SK-N-SH (cell line): ENCODE results near the gene CORT. TPM values are rescaled to one million over a fixed set of nuclear protein-coding genes. Genes with fewer than 3 reads are reported as not detected.

Experiments
- CTCF ChIA-PET: fragments of 300-600, 350-600 bp; formaldehyde crosslinking; extraction: SDS; loops from one replicate; lab custom pipeline; 2021; lab: Yijun Ruan, JAX
- POLR2A ChIA-PET: fragments of 350-600 bp; sonication (Branson Sonifier 250); formaldehyde crosslinking; extraction: SDS; loops from one replicate; lab custom pipeline; 2020; ENCODE audit warnings: antibody characterized with exemption, inconsistent platforms; lab: Yijun Ruan, JAX
- DNase-seq: peaks from one replicate; pipeline ENCODE4 v3.0.0; 2012
- H2AFZ ChIP-seq: fragments of 200-600 bp; sonication (generic); 2 replicates; pipeline ENCODE4 v1.8.1; 2016; ENCODE audit warnings: antibody characterized with exemption, mild to moderate bottlenecking, low read depth
- H3F3A ChIP-seq: fragments of 200-600 bp; sonication (generic); replicated peaks from 2 replicates; pipeline ENCODE3; 2016; ENCODE audit warnings: antibody characterized with exemption, mild to moderate bottlenecking; ENCODE audit not compliant: insufficient read depth
- H3K27ac ChIP-seq, 2 experiments: fragments of 200-500 bp in 1 of 2; fragments of 200-600 bp in 1 of 2; sonication (Bioruptor generic) in 1 of 2; sonication (generic), shearing (Covaris generic) in 1 of 2; 2 replicates each; pipeline versions ENCODE4 v1.5.1 to v1.6.1; 2014 to 2016; ENCODE audit warnings: low read depth in 2 of 2, inconsistent platforms in 1 of 2, low read length in 1 of 2, mild to moderate bottlenecking in 1 of 2, mixed read lengths in 1 of 2
- H3K27me3 ChIP-seq: fragments of 200-600 bp; sonication (generic), shearing (Covaris generic); 2 replicates; pipeline ENCODE4 v1.6.1; 2016; ENCODE audit warnings: mixed run types; ENCODE audit not compliant: insufficient read depth
- H3K36me3 ChIP-seq, 2 experiments: fragments of 200-500 bp in 1 of 2; fragments of 200-600 bp in 1 of 2; sonication (Bioruptor generic) in 1 of 2; sonication (generic) in 1 of 2; replicated peaks in 1 of 2; 2 replicates each; pipeline versions ENCODE3 to v1.5.1; 2014 to 2016; ENCODE audit warnings: low read length in 1 of 2, mild to moderate bottlenecking in 1 of 2; ENCODE audit not compliant: insufficient read depth in 2 of 2, control insufficient read depth in 1 of 2
- H3K4me1 ChIP-seq, 2 experiments: fragments of 200-500 bp in 1 of 2; fragments of 200-600 bp in 1 of 2; sonication (Bioruptor generic) in 1 of 2; sonication (generic), shearing (Covaris generic) in 1 of 2; 2 replicates each; pipeline versions ENCODE4 v1.5.1 to v1.6.1; 2014 to 2016; ENCODE audit warnings: low read depth in 1 of 2, low read length in 1 of 2, mixed run types in 1 of 2; ENCODE audit not compliant: insufficient read depth in 2 of 2, control insufficient read depth in 1 of 2
- H3K4me2 ChIP-seq: fragments of 200-600 bp; sonication (generic), shearing (Covaris generic); 2 replicates; pipeline ENCODE4 v1.6.1; 2017; ENCODE audit warnings: mixed run types
- H3K4me3 ChIP-seq, 2 experiments: fragments of 200-500 bp in 1 of 2; fragments of 200-600 bp in 1 of 2; sonication (Bioruptor generic) in 1 of 2; sonication (generic), shearing (Covaris generic) in 1 of 2; 2 replicates each; pipeline versions ENCODE4 v1.5.1 to v1.8.1; 2014 to 2016; ENCODE audit warnings: low read depth in 2 of 2, inconsistent platforms in 1 of 2, low read length in 1 of 2, mild to moderate bottlenecking in 1 of 2, mixed read lengths in 1 of 2, moderate library complexity in 1 of 2
- H3K79me2 ChIP-seq: fragments of 200-600 bp; sonication (generic); 2 replicates; pipeline ENCODE4 v1.8.1; 2017; ENCODE audit warnings: mild to moderate bottlenecking; ENCODE audit not compliant: insufficient read depth
- H3K9ac ChIP-seq: fragments of 200-600 bp; sonication (generic); 2 replicates; pipeline ENCODE4 v1.6.1; 2017; ENCODE audit warnings: mixed run types
- H3K9me2 ChIP-seq: fragments of 200-600 bp; sonication (generic); 2 replicates; pipeline ENCODE4 v1.6.1; 2017; ENCODE audit warnings: mixed run types
- H3K9me3 ChIP-seq: fragments of 200-600 bp; sonication (generic); 2 replicates; pipeline ENCODE4 v1.6.1; 2017; ENCODE audit warnings: mixed run types, mild to moderate bottlenecking, moderate library complexity
- H4K20me1 ChIP-seq: fragments of 200-600 bp; sonication (generic); 2 replicates; pipeline ENCODE4 v1.6.1; 2017; ENCODE audit warnings: mild to moderate bottlenecking, mixed run types; ENCODE audit not compliant: insufficient read depth
- EP300 ChIP-seq, 2 experiments: IDR thresholded peaks; 2 replicates each; pipeline versions ENCODE4 v1.4.0 to v1.6.1; 2012; ENCODE audit warnings: borderline replicate concordance in 1 of 2, low read depth in 1 of 2, low read length in 1 of 2
- MEF2A ChIP-seq: IDR thresholded peaks from 2 replicates; pipeline ENCODE4 v1.4.0; 2012; ENCODE audit warnings: low read depth, borderline replicate concordance
- WGBS: methylation state at CpG from one replicate; pipeline ENCODE4 v1.1.6; 2017; ENCODE audit warnings: low lambda C conversion rate; 5-methylcytosine and 5-hydroxymethylcytosine counted together
- polyA plus RNA-seq, 3 experiments: library from polyadenylated mRNA; depleted of rRNA; stranded (reverse); fragments of >200 nt; gene quantifications; 2 replicates each; pipeline ENCODE4 v1.2.3, GENCODE V29; 2012

CORT gene
- polyA plus RNA-seq, 1 of the 3 experiments (the other 2 are of a cell fraction) = 0.26 TPM

- Histone ChIP-seq H3K9ac (no peak overlapping the region), H3K4me2 (no peak overlapping the region), H4K20me1 (peaks cover 7% of the 10 kb centered on the region; the same call in 1 of the 2 replicates), H3K9me3 (no peaks in the 10 kb centered on the region), H3K4me3 (no peak overlapping the region), H3F3A (no peaks in the 10 kb centered on the region), H2AFZ (no peak overlapping the region), H3K36me3 (peaks cover 4 to 13% of the 10 kb centered on the region in 2 experiments), H3K79me2 (peaks cover 63% of the 10 kb centered on the region), H3K27me3 (no peaks in the 10 kb centered on the region), H3K9me2 (no peaks in the 10 kb centered on the region), H3K4me1 (peaks cover 0 to 10% of the 10 kb centered on the region in 2 experiments; a peak in 1 of 4 replicates), H3K27ac (no peak overlapping the region)
- POLR2A ChIA-PET = no interaction called here
- DNase-seq = no peak
- TF ChIP-seq EP300 (IDR thresholded peaks at IDR 0.05; ENCODE audit: borderline replicate concordance in 1 of 2, low read depth in 1 of 2, low read length in 1 of 2) = no peak
- no peak for TF ChIP-seq MEF2A
- CTCF ChIA-PET = interaction anchor here (1.2 to 11.5 kb wide), 6 partner anchors 8 to 444 kb away, joined by 3 to 203 read pairs (median 6); partner anchors contain the start of gene CENPS
- 93% methylated on average over 8 of the region's 8 CpGs for WGBS
These were observed 48.4 kb downstream of the CORT start for GRCh38 chr1:10498231-10498630.

Other genes with a start within 250 kb of the CORT start
- gene KIF1B, start 239.5 kb upstream of the CORT start, polyA plus RNA-seq (2012; rRNA removed) = 6.8 and 8.8 TPM in 2 replicates
- gene PGD, start 51.0 kb upstream of the CORT start, polyA plus RNA-seq (2012; rRNA removed) = 75.3 and 76.2 TPM in 2 replicates
- 16.6 and 20.0 TPM in 2 replicates for gene CENPS, start 19.6 kb upstream of the CORT start, polyA plus RNA-seq (2012; rRNA removed)
- gene DFFA, start 22.5 kb downstream of the CORT start, polyA plus RNA-seq (2012; rRNA removed) = 42.3 and 54.4 TPM in 2 replicates
- 17.8 and 36.2 TPM in 2 replicates for gene PEX14, start 24.9 kb downstream of the CORT start, polyA plus RNA-seq (2012; rRNA removed)